NOMO-1 treated with dmso at 0.1 percent for 144 hours (cell line): ENCODE data around the gene PRRT2.
"Not testable (repeated sequence)": the region's sequence is repeated elsewhere in the genome, so short reads cannot be mapped to it uniquely, and the experiment has no call there.

Source experiments
- DNase-seq: peaks from one replicate; lab custom pipeline; 2025; ENCODE audit not compliant: unreplicated experiment; lab: John Stamatoyannopoulos, UW

The PRRT2 gene

GRCh38 chr16:29831490-29831889 lies 19.5 kb downstream of the PRRT2 start:
- DNase-seq, result no peak

DNA sequence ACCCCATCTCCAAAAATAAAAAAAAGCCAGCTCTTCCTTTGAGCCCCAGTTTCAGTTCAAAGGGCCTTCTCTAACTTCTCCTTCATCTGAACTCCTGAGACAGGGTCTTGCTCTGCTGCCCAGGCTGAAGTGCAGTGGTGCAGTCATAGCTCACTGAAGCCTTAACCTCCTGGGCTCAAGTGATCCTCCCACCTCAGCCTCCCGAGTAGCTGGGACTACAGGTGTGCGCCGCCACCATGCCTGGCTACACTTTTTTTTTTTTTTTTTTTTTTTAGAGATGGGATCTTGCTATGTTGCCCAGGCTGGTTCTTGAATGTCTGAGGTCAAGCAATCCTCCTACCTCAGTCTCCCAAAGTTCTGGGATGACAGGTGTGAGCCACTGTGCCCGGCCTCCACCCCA lies 21.2 kb downstream of the PRRT2 start:
- not testable (repeated sequence) for DNase-seq

- no peak for DNase-seq
Measured at GRCh38 chr16:29834079-29834478, 22.1 kb downstream of the PRRT2 start.

DNA sequence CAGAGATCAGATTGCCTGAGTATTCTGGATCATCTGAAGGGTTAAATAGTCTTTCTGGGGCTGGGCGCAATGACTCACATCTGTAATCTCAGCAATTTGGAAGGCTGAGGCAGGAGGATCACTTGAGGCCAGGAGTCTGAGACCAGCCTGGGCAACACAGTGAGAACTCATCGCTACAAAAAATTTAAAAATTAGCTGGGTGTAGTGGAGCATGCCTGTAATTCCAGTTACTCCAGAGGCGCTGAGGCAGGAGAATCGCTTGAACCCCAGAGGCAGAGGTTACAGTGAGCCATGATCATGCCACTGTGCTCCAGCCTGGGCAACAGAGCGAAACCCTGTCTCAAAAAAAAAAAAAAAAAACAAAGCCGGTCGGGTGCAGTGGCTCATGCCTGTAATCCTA lies 23.9 kb downstream of the PRRT2 start:
- no peak for DNase-seq

DNA sequence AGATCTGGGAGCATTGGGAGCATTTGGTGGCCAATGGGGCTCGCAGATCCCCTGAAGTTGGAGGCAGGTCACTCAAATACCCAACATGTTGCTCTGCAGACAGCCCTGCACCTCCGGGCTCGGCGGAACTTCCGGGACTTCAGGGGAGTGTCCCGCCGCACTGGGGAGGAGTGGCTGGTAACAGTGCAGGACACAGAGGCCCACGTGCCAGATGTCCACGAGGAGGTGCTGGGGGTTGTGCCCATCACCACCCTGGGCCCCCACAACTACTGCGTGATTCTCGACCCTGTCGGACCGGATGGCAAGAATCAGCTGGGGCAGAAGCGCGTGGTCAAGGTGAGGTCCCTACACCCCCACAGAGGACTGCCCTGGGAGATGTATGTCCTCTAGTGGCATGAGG lies 24.6 kb downstream of the PRRT2 start:
- no peak for DNase-seq

DNA sequence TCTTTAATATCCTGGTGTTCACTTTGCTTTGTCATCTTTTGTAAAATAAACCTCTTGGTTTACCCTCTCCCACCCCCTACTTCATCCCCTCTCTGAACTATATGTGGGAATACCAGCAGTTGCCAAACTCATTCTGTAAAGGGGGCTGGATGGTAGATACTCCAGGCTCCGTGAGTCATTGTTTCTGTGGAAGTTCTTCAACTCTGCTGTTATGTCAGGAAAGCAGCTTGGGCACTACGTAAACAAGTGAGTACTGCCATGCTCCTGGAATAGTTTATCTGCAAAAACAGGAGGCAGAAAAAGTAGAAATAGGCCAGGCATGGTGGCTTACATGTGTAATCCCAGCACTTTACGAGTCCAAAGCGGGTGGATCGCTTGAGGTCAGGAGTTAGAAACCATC lies 25.8 kb downstream of the PRRT2 start:
- no peak for DNase-seq

- no peak for DNase-seq
Measured at GRCh38 chr16:29839822-29840221, 27.8 kb downstream of the PRRT2 start.

GRCh38 chr16:29840240-29840639 lies 28.2 kb downstream of the PRRT2 start:
- no peak for DNase-seq

DNA sequence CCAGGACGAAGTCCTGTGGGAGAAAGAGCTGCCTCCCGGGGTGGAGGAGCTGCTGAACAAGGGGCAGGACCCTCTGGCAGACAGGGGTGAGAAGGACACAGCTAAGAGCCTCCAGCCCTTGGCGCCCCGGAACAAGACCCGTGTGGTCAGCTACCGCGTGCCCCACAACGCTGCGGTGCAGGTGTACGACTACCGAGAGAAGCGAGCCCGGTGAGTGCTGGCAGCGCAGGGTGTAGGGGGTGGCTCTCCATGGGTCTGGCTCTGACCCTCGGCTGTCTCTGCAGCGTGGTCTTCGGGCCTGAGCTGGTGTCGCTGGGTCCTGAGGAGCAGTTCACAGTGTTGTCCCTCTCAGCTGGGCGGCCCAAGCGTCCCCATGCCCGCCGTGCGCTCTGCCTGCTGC lies 29.6 kb downstream of the PRRT2 start:
- DNase-seq, result no peak

- no peak for DNase-seq
Measured at GRCh38 chr16:29842732-29843346, 30.8 kb downstream of the PRRT2 start.

GRCh38 chr16:29843931-29844330 lies 31.9 kb downstream of the PRRT2 start:
- no peak for DNase-seq

DNA sequence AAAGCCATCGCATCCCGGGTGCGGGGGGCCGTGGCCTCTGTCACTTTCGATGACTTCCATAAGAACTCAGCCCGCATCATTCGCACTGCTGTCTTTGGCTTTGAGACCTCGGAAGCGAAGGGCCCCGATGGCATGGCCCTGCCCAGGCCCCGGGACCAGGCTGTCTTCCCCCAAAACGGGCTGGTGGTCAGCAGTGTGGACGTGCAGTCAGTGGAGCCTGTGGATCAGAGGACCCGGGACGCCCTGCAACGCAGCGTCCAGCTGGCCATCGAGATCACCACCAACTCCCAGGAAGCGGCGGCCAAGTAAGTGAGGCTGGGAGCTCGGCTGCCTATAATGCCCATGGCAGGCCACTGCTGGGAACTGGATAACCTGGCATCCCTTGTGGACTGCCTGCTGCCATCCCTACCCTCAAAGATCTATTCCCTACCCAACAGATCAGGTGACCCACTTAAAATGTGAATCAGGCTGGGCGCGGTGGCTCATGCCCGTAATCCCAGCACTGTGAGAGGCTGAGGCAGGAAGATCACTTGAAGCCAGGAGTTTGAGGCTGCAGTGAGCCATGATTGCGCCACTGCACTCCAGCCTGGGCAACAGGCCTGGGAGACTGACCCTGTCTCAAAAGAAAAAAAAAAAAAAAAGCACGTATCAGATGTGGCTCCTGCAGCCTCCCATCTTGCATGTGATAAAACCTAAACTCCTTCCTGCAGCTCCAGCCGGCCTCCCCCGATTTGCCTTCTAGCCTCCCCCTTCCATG lies 32.8 kb downstream of the PRRT2 start:
- DNase-seq, result no peak

GRCh38 chr16:29845656-29846055 lies 33.7 kb downstream of the PRRT2 start:
- no peak for DNase-seq

GRCh38 chr16:29848420-29849297 lies 36.7 kb downstream of the PRRT2 start:
- no peak for DNase-seq

DNA sequence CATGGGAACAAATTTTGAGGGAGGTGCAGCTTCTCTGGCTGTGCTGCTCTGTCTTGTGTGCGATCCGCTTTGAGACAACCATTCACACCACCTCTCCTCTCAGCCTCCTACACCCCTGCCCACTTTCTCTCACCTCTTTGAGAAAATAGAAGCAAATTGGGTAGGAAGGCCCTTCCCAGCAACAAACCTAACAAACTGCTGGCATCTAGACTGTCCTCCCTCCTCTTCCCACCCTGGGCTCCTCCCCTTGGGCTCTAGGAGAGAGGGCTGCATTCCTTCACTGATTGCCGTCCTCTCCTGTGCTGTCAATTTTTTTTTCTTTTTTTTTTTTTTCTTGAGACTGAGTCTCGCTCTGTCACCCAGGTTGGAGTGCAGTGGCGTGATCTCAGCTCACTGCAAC lies 37.5 kb downstream of the PRRT2 start:
- DNase-seq, result no peak

DNA sequence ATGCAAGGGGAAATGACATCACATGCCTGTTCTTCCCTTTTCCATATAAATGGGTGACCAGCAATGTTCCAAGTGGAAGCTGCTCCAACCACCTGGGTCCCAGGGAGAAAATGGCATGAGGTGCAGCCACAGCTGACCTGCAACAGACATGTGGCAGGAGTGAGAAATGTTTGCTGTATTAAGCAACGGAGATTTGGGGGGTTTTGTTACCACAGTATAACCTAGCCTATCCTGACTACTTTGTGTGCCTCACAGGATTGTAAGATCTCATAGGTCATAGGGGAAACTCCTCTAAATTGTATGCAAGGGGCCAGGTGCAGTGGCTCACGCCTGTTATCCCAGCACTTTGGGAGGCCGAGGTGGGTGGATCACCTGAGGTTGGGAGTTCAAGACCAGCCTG lies 39.0 kb downstream of the PRRT2 start:
- DNase-seq, result no peak

GRCh38 chr16:29852654-29853053 lies 40.7 kb downstream of the PRRT2 start:
- DNase-seq, result no peak

DNA sequence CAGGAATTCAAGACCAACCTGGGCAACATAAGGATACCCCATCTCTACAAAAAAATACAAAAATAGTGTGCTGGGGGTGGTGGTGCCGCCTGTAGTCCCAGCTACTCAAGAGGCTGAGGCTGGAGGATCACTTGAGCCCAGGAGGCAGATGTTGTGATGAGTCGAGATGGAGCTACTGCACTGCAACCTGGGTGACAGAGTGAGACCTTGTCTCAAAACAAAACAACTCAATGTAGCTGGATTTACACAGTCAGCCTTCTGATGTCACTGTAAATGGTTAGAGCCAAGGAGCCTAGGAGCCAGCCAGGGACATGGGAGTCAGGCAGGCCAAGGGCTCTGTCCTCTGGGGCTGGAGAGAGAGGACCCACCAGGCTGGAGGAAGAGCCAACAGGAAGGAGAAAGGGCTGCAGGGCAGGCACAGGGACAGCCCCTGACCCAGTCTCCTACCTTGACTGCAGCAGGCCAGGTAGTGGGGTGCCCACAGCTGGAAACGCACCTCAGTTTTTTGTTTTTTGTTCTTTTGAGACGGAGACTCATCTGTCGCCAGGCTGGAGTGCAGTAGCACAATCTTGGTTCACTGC lies 42.6 kb downstream of the PRRT2 start:
- no peak for DNase-seq

DNA sequence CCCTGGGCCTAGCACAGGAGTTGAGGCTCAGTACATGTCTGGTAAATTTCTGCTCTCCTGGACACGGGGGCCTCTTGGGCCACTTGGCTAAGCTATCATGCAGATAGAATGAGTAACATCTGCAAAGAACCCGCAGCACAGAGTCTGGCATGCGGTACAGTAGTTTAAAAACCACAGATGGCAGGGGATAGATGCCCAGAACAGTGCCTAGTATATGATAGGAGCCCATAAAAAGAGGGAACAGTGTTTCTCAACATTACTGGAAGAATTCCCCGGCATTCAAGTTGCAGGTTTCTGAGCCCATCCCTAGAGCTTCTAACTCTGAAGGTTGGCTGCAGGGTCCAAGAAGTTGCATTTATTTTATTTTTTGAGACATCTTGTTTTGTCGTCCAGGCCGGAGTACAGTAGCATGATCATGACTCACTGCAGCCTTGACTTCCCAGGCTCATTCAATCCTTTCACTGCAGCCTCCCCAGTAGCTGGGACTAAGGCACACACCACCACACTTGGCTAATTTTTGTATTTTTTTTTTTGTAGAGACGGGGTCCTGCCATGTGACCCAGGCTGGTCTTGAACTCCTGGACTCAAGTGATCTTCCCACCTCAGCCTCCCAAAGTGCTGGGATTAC lies 45.3 kb downstream of the PRRT2 start:
- no peak for DNase-seq

- DNase-seq, result no peak
Measured at GRCh38 chr16:29858149-29858849, 46.3 kb downstream of the PRRT2 start.
